Esophagus muscularis mucosa (tissue), 3 donors: ENCODE measurements around the gene RBM20.

ENCODE experiments used
- POLR2A ChIP-seq: fragments of 450-650 bp; IDR thresholded peaks from one replicate; pipeline ENCODE4 v1.6.1; 2017; ENCODE audit warnings: antibody characterized with exemption, moderate library complexity, mild to moderate bottlenecking, low read depth
- TF ChIP-seq, protein P1 (sequence below), 3 experiments: fragments of 200-600 bp in 2 of 3; fragments of 450-650 bp in 1 of 3; sonication (generic) in 2 of 3; IDR thresholded peaks; one replicate each; pipeline ENCODE4 v1.5.1; 2017 to 2019; ENCODE audit warnings: antibody characterized with exemption in 3 of 3, mild to moderate bottlenecking in 2 of 3, moderate library complexity in 1 of 3

DNA sequence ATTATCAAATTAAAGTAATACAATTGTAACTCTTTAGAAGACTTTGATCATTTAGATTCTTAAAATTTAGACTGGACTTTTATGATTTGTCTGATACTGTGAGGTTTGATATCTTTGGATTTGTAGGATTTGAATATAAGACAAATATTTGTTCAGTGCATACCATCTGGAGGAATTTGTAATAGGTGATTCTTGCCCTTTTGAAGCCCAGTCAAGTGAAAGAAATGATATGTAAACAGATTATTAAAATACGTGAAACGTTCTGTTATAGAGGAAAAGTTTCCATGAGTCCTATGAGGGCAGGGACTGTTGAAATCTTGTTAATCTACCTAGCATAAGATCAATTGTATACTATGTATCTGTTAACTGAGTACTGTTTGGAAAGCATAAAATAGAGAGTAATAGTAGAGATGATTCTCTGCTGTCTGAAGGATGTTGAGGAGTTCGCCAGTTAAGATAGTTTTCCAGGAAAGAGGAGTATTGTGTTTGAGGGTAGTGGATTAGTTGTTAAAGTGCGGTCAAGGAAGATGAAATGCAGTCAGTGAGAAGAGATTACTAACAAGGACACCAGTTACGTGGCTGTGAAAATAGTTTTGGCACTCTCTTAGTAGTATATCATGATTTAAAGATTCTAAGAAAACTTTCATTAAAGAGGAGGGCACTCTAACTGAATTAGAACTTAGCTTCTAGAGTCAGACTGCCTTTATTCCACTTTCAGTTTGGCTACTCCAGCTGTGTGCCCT is 242.0 kb downstream of the RBM20 start:
- TF ChIP-seq, protein P1, sequence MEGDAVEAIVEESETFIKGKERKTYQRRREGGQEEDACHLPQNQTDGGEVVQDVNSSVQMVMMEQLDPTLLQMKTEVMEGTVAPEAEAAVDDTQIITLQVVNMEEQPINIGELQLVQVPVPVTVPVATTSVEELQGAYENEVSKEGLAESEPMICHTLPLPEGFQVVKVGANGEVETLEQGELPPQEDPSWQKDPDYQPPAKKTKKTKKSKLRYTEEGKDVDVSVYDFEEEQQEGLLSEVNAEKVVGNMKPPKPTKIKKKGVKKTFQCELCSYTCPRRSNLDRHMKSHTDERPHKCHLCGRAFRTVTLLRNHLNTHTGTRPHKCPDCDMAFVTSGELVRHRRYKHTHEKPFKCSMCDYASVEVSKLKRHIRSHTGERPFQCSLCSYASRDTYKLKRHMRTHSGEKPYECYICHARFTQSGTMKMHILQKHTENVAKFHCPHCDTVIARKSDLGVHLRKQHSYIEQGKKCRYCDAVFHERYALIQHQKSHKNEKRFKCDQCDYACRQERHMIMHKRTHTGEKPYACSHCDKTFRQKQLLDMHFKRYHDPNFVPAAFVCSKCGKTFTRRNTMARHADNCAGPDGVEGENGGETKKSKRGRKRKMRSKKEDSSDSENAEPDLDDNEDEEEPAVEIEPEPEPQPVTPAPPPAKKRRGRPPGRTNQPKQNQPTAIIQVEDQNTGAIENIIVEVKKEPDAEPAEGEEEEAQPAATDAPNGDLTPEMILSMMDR (IDR thresholded peaks at IDR 0.05), result no peak
- no peak for TF ChIP-seq POLR2A
